H9 (cell line): Measurements from ENCODE around the gene CKAP2. TPM values are rescaled to one million over a fixed set of nuclear protein-coding genes. Genes with fewer than 3 reads are reported as not detected.
A peak's percentile ranks its signal among the peaks of the same experiment; 100 is the strongest.

Experiments used
- DNase-seq: peaks from one replicate; pipeline ENCODE4 v3.0.0-alpha.2; 2017
- H2AFZ ChIP-seq: one replicate; pipeline ENCODE4 v1.6.1; 2013; ENCODE audit warnings: mild to moderate bottlenecking, low read length, control low read depth, moderate library complexity
- H2AK5ac ChIP-seq: 2 replicates; pipeline ENCODE4 v1.6.1; 2013; ENCODE audit warnings: low read length, control low read depth, mixed read lengths; ENCODE audit not compliant: insufficient read length
- H2BK120ac ChIP-seq: one replicate; pipeline ENCODE4 v1.6.1; 2013; ENCODE audit warnings: low read depth, mild to moderate bottlenecking, low read length, control low read depth, inconsistent platforms; ENCODE audit not compliant: poor library complexity, severe bottlenecking
- H2BK12ac ChIP-seq: 2 replicates; pipeline ENCODE4 v1.6.1; 2013; ENCODE audit warnings: low read length, control low read depth, mixed read lengths, low read depth; ENCODE audit not compliant: insufficient read length
- H2BK15ac ChIP-seq: 2 replicates; pipeline ENCODE4 v1.6.1; 2013; ENCODE audit warnings: low read depth, low read length, control low read depth
- H2BK20ac ChIP-seq: one replicate; pipeline ENCODE4 v1.6.1; 2013; ENCODE audit warnings: low read depth, mild to moderate bottlenecking, low read length, control low read depth, inconsistent platforms; ENCODE audit not compliant: poor library complexity, severe bottlenecking
- H2BK5ac ChIP-seq: 2 replicates; pipeline ENCODE4 v1.6.1; 2013; ENCODE audit warnings: low read length, control low read depth, mixed read lengths; ENCODE audit not compliant: insufficient read length
- H3K14ac ChIP-seq: 2 replicates; pipeline ENCODE4 v1.6.1; 2013; ENCODE audit warnings: low read length, control low read depth; ENCODE audit not compliant: insufficient read depth
- H3K18ac ChIP-seq: 2 replicates; pipeline ENCODE4 v1.6.1; 2013; ENCODE audit warnings: low read depth, mild to moderate bottlenecking, mixed read lengths, low read length, control low read depth; ENCODE audit not compliant: insufficient read length
- H3K23ac ChIP-seq: 2 replicates; pipeline ENCODE4 v1.6.1; 2013; ENCODE audit warnings: low read length, control low read depth, mixed read lengths, low read depth; ENCODE audit not compliant: insufficient read length
- H3K23me2 ChIP-seq: 2 replicates; pipeline ENCODE4 v1.6.1; 2013; ENCODE audit warnings: low read depth, mild to moderate bottlenecking, mixed read lengths, low read length, control low read depth; ENCODE audit not compliant: insufficient read length, poor library complexity, severe bottlenecking
- H3K27ac ChIP-seq: 2 replicates; pipeline ENCODE4 v1.5.1; 2013; ENCODE audit warnings: low read length, control low read depth, mixed read lengths, low read depth; ENCODE audit not compliant: insufficient read length
- H3K27me3 ChIP-seq: 2 replicates; pipeline ENCODE4 v1.6.1; 2013; ENCODE audit warnings: low read length, control low read depth, inconsistent platforms; ENCODE audit not compliant: insufficient read depth
- H3K4ac ChIP-seq: 2 replicates; pipeline ENCODE4 v1.6.1; 2013; ENCODE audit warnings: low read depth, mild to moderate bottlenecking, control low read depth, inconsistent platforms, low read length, moderate library complexity
- H3K4me1 ChIP-seq: 2 replicates; pipeline ENCODE4 v1.6.1; 2013; ENCODE audit warnings: low read length, control low read depth, inconsistent platforms; ENCODE audit not compliant: insufficient read depth
- H3K4me2 ChIP-seq: 2 replicates; pipeline ENCODE4 v1.6.1; 2013; ENCODE audit warnings: low read length, control low read depth, mixed read lengths; ENCODE audit not compliant: insufficient read length, insufficient read depth
- H3K56ac ChIP-seq: 2 replicates; pipeline ENCODE4 v1.6.1; 2013; ENCODE audit warnings: low read depth, mild to moderate bottlenecking, mixed read lengths, low read length, control low read depth; ENCODE audit not compliant: insufficient read length
- H3K79me1 ChIP-seq: 2 replicates; pipeline ENCODE4 v1.6.1; 2013; ENCODE audit warnings: low read depth, mild to moderate bottlenecking, moderate library complexity, low read length, control low read depth, inconsistent platforms; ENCODE audit not compliant: insufficient read depth, poor library complexity, severe bottlenecking
- H3K79me2 ChIP-seq: 2 replicates; pipeline ENCODE4 v1.6.1; 2013; ENCODE audit warnings: low read length, control low read depth, inconsistent platforms; ENCODE audit not compliant: insufficient read depth
- H3K9ac ChIP-seq: 2 replicates; pipeline ENCODE4 v1.6.1; 2013; ENCODE audit warnings: low read length, control low read depth, mixed read lengths; ENCODE audit not compliant: insufficient read length; ENCODE audit errors: extremely low read depth
- H3K9me3 ChIP-seq: one replicate; pipeline ENCODE4 v1.6.1; 2013; ENCODE audit warnings: low read depth, low read length, inconsistent platforms; ENCODE audit not compliant: control insufficient read depth
- H3T11ph ChIP-seq: one replicate; pipeline ENCODE4 v1.6.1; 2013; ENCODE audit warnings: mild to moderate bottlenecking, low read length, control low read depth, inconsistent platforms
- H4K20me1 ChIP-seq: one replicate; pipeline ENCODE4 v1.6.1; 2013; ENCODE audit not compliant: control insufficient read depth, insufficient read length, insufficient read depth
- H4K5ac ChIP-seq: 2 replicates; pipeline ENCODE4 v1.6.1; 2013; ENCODE audit warnings: low read depth, mild to moderate bottlenecking, mixed read lengths, low read length, control low read depth; ENCODE audit not compliant: insufficient read length
- H4K8ac ChIP-seq: replicated peaks from 2 replicates; pipeline ENCODE4 v1.6.1; 2013; ENCODE audit warnings: low read length, control low read depth, mixed read lengths, low read depth; ENCODE audit not compliant: insufficient read length
- H4K91ac ChIP-seq: 2 replicates; pipeline ENCODE4 v1.6.1; 2013; ENCODE audit warnings: low read depth, mild to moderate bottlenecking, moderate library complexity, mixed read lengths, low read length, control low read depth; ENCODE audit not compliant: insufficient read length
- H3K27ac Mint-ChIP-seq, 3 experiments: 2 replicates in 2 of 3; 3 replicates in 1 of 3; pipeline ENCODE4 v1.8.0; 2020 to 2021; ENCODE audit warnings: mixed read lengths in 3 of 3, mild to moderate bottlenecking in 1 of 3, moderate library complexity in 1 of 3
- H3K27me3 Mint-ChIP-seq: 2 replicates; pipeline ENCODE4 v1.8.0; 2021; ENCODE audit warnings: low read depth, mild to moderate bottlenecking, moderate library complexity, mixed read lengths
- H3K36me3 Mint-ChIP-seq, 3 experiments: 2 replicates in 2 of 3; 3 replicates in 1 of 3; pipeline ENCODE4 v1.8.0; 2020 to 2021; ENCODE audit warnings: low read depth in 3 of 3, mixed read lengths in 3 of 3; ENCODE audit not compliant: insufficient read depth in 1 of 3
- H3K4me1 Mint-ChIP-seq, 2 experiments: 2 replicates each; pipeline ENCODE4 v1.8.0; 2020; ENCODE audit warnings: mixed read lengths in 2 of 2
- H3K4me3 Mint-ChIP-seq, 2 experiments: 2 replicates in 1 of 2; 3 replicates in 1 of 2; pipeline ENCODE4 v1.8.0; 2020 to 2021; ENCODE audit warnings: mild to moderate bottlenecking in 2 of 2, mixed read lengths in 2 of 2, moderate library complexity in 1 of 2
- H3K9me3 Mint-ChIP-seq, 2 experiments: 2 replicates in 1 of 2; 3 replicates in 1 of 2; pipeline ENCODE4 v1.8.0; 2020; ENCODE audit warnings: mild to moderate bottlenecking in 2 of 2, mixed read lengths in 2 of 2, moderate library complexity in 1 of 2
- WGBS: extraction: QIAGEN DNeasy Blood & Tissue Kit; methylation state at CpG from one replicate; pipeline ENCODE4 v1.1.7; 2013; ENCODE audit warnings: missing lambda C conversion rate, low lambda C conversion rate, mixed read lengths; ENCODE audit not compliant: insufficient read length; ENCODE audit errors: extremely low coverage; 5-methylcytosine and 5-hydroxymethylcytosine counted together
- total RNA-seq: library from RNA; stranded (reverse); gene quantifications from 2 replicates; pipeline ENCODE4 v1.2.1, GENCODE V29; 2021
- TF ChIP-seq, protein P1 (sequence below): fragments of 200-600 bp; sonication (generic); conservative IDR thresholded peaks from 3 replicates; pipeline ENCODE4 v1.8.0; 2021; ENCODE audit warnings: antibody characterized with exemption, mild to moderate bottlenecking

CKAP2 gene
- total RNA-seq, 1 experiment from 2014 or later, result 72.4 TPM

DNA sequence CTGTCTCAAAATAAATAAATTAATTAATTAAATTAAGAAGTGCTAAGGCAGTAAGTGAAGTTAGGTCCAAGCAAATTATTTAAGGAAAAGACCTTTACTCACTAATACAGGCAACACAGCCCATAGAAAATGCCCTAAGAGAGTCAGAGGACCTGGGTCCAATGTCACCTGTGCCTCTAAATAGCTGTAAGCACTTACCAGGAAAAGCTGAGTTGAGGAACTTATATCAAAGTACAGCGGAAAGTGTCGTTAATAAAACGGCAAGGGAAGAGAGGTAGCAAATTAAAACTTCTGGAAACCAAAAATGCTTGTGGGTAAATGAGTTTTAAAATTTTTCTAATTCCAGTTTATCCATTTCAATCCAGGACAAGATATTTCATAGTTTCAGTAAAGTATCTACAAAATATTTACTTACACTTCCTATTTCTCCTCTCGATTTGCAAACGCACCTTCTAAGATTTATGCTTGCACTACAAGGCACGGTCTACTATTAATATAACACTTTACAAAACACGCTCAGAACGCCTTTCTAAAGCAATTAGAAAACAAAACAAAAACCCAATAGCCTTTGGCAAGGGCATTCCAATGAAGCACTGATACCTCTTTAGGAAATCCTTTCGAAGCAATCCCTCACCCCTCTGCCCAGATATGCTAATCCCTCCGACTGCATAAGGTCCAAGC lies 5.8 kb upstream of the CKAP2 start:
- Histone ChIP-seq H3K14ac (peak overlapping the region; percentile 92), H3K9me3 (no peaks in the 10 kb centered on the region), H2BK12ac (no peak overlapping the region), H3K4me2 (peak overlapping the region; percentile 67), H3K23me2 (peaks cover 3% of the 10 kb centered on the region), H4K8ac (no peak overlapping the region), H2AK5ac (no peak overlapping the region), H3K4me1 (no peaks in the 10 kb centered on the region; the same call in 1 of the 2 replicates), H3K79me2 (peaks cover 12% of the 10 kb centered on the region; the same call in 1 of the 2 replicates), H3K27ac (no peak overlapping the region), H3K56ac (no peak overlapping the region), H2BK20ac (no peak overlapping the region), H3K79me1 (no peaks in the 10 kb centered on the region), H2AFZ (no peak overlapping the region), H4K20me1 (no peaks in the 10 kb centered on the region), H3K18ac (peak overlapping the region; percentile 47), H2BK15ac (no peak overlapping the region), H4K5ac (no peak overlapping the region), H3K9ac (peak overlapping the region; percentile 80), H3T11ph (no peak overlapping the region), H3K4ac (no peak overlapping the region), H3K23ac (no peak overlapping the region), H4K91ac (no peak overlapping the region), H2BK5ac (no peak overlapping the region), H3K27me3 (no peaks in the 10 kb centered on the region), H2BK120ac (no peak overlapping the region)
- Mint-ChIP-seq H3K27ac (peak overlapping the region in 2 of 3 experiments; percentile 93 to 97; a peak in 3 of 7 replicates), H3K9me3 (no peaks in the 10 kb centered on the region; a peak in 2 of 5 replicates), H3K4me3 (peak overlapping the region; percentile 92 to 97), H3K27me3 (no peaks in the 10 kb centered on the region; the same call in 1 of the 2 replicates), H3K4me1 (peaks cover 19 to 22% of the 10 kb centered on the region in 2 experiments), H3K36me3 (peaks cover 0 to 8% (median 0%) of the 10 kb centered on the region in 3 experiments; a peak in 3 of 7 replicates)
- TF ChIP-seq, protein P1, sequence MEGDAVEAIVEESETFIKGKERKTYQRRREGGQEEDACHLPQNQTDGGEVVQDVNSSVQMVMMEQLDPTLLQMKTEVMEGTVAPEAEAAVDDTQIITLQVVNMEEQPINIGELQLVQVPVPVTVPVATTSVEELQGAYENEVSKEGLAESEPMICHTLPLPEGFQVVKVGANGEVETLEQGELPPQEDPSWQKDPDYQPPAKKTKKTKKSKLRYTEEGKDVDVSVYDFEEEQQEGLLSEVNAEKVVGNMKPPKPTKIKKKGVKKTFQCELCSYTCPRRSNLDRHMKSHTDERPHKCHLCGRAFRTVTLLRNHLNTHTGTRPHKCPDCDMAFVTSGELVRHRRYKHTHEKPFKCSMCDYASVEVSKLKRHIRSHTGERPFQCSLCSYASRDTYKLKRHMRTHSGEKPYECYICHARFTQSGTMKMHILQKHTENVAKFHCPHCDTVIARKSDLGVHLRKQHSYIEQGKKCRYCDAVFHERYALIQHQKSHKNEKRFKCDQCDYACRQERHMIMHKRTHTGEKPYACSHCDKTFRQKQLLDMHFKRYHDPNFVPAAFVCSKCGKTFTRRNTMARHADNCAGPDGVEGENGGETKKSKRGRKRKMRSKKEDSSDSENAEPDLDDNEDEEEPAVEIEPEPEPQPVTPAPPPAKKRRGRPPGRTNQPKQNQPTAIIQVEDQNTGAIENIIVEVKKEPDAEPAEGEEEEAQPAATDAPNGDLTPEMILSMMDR, result no peak
- WGBS, result no CpG with 5 or more reads among the region's 10 CpGs
- no peak for DNase-seq
